Measurements from ENCODE around the gene LIPC.

DNA sequence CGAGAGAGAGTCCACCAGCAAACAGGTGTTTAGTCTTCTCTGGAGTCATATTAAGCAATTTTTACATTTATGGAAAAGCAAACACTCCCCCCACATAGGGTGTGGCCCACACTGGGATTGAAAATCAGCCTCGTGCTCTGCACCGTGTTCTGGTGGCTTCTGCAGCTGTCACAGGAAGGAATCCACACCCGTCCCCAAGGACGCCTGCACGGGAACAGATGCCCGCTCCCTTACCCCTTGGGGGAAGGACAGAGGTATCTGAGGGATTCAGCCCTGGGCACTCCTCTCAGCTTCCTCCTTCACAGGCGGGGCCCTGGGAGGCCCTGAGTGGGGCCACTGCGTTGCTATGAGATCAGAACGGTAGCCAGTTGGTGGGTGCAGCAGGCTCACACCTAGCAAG, 27.8 kb downstream of the LIPC start:
- TF ChIP-seq, protein P1, sequence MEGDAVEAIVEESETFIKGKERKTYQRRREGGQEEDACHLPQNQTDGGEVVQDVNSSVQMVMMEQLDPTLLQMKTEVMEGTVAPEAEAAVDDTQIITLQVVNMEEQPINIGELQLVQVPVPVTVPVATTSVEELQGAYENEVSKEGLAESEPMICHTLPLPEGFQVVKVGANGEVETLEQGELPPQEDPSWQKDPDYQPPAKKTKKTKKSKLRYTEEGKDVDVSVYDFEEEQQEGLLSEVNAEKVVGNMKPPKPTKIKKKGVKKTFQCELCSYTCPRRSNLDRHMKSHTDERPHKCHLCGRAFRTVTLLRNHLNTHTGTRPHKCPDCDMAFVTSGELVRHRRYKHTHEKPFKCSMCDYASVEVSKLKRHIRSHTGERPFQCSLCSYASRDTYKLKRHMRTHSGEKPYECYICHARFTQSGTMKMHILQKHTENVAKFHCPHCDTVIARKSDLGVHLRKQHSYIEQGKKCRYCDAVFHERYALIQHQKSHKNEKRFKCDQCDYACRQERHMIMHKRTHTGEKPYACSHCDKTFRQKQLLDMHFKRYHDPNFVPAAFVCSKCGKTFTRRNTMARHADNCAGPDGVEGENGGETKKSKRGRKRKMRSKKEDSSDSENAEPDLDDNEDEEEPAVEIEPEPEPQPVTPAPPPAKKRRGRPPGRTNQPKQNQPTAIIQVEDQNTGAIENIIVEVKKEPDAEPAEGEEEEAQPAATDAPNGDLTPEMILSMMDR (IDR thresholded peaks at IDR 0.05), result no peak
- TF ChIP-seq ZFX (IDR thresholded peaks at IDR 0.05; ENCODE audit: borderline replicate concordance), result no peak
